GM13977 (cell line): ENCODE measurements around the gene IL26.

Experiments
- DNase-seq: peaks from one replicate; pipeline ENCODE4 v3.0.0; 2012; ENCODE audit warnings: low spot score
- in situ Hi-C: fragments of 300-500 bp; cut with MboI; formaldehyde crosslinking; loops from one replicate; pipeline ENCODE4 v1.12.0; 2022; ENCODE audit warnings: low sequenced_read_pairs, low pct_unique_long_range_greater_than_20kb, mixed read lengths, inconsistent platforms; ENCODE audit not compliant: unreplicated experiment
- TF ChIP-seq, protein P1 (sequence below): IDR thresholded peaks from 2 replicates; pipeline ENCODE4 v1.5.1; 2012; ENCODE audit warnings: mild to moderate bottlenecking, control low read depth; ENCODE audit not compliant: insufficient read depth; ENCODE audit errors: extremely low read depth, missing control alignments

IL26 gene, protein sequence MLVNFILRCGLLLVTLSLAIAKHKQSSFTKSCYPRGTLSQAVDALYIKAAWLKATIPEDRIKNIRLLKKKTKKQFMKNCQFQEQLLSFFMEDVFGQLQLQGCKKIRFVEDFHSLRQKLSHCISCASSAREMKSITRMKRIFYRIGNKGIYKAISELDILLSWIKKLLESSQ

DNA sequence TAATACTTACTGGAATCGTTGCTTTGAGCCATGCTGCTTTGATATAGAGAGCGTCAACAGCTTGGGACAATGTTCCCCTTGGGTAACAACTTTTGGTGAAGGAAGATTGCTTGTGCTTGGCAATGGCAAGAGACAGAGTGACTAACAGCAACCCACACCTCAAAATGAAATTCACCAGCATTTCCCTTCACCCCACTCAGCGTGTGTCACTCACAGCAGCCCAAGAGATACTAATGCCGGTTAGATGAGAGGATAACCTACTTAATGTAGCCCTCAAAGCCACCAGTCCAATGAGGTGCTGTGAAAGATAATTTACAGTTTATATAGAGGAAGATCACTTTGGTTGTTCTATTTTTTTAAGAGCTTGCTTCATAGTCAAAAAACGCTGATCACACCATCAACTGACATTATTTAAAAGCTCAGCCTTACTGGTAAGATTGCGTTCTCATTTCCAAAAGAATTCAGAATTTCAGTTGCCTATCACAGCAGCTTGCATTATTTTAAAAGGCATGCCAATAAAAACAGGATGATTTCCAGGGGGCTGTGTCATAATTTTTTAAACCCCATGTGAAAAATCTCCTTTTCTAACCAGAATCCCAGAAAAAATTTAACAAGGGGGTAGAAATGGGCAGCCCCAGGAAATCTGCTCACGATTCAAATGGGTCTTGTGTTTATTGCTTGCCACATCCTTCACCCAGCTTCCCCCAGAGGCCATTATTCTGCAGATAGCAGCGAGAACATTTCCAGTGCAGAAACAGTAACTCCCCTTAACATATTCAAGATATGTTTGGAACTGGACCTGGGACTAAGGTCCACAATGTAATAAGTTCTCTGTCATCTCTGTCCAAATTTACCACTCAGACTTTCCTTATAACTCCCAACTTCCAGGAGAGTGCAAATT, at the start of gene IL26:
IL26 (minus strand) TSS at position 235 of the 901 bp plus-strand sequence; CDS start at position 181, 54 bp downstream.
- TF ChIP-seq, protein P1, sequence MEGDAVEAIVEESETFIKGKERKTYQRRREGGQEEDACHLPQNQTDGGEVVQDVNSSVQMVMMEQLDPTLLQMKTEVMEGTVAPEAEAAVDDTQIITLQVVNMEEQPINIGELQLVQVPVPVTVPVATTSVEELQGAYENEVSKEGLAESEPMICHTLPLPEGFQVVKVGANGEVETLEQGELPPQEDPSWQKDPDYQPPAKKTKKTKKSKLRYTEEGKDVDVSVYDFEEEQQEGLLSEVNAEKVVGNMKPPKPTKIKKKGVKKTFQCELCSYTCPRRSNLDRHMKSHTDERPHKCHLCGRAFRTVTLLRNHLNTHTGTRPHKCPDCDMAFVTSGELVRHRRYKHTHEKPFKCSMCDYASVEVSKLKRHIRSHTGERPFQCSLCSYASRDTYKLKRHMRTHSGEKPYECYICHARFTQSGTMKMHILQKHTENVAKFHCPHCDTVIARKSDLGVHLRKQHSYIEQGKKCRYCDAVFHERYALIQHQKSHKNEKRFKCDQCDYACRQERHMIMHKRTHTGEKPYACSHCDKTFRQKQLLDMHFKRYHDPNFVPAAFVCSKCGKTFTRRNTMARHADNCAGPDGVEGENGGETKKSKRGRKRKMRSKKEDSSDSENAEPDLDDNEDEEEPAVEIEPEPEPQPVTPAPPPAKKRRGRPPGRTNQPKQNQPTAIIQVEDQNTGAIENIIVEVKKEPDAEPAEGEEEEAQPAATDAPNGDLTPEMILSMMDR, result no peak
- DNase-seq, result no peak
- in situ Hi-C loops, result loop anchor here (25.0 kb wide), 1 partner anchor 461 kb away; the partner anchor contains the start of gene NUP107

DNA sequence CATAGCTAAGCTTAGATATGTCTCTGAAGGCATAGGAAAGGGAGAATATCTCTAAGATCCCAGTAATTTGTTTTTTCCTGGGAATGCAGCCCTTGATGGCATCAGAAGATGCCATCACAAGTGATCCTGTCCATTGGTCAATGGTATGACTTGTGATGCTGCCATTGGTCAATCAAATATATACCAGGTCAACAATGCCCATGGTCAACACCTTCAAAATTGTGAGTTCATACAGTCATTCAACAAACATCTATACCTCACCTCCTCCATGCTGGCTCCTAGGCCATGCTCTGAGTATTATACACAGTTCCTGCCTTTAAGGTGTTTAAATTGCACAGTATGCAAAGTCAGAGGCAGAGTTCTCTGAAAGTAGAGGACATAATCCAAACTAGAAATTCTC, 47.1 kb upstream of the IL26 start:
- TF ChIP-seq, protein P1, result no peak
- no peak for DNase-seq
- in situ Hi-C loops, result no loop called here

DNA sequence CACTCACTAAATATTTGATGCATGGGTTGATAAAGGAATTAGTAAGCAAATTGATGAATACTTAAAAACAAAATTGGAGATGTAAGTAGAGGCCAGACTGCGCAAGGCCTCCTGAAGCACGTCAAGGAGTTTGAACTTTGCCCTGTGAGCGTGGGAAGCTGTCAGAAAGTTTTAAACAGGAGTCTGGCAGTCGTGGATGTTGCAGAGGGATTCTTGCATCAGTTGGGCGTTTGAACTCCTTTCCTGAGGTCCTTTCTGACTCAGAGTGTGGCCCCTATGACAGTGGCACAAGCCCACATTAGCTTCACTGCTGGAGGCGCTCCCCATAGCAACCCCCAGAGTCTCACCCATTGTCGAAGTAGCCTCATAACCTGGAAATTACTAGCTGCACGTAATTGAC, 45.7 kb upstream of the IL26 start:
- DNase-seq, result no peak
- TF ChIP-seq, protein P1, result no peak
- in situ Hi-C loops, result no loop called here

DNA sequence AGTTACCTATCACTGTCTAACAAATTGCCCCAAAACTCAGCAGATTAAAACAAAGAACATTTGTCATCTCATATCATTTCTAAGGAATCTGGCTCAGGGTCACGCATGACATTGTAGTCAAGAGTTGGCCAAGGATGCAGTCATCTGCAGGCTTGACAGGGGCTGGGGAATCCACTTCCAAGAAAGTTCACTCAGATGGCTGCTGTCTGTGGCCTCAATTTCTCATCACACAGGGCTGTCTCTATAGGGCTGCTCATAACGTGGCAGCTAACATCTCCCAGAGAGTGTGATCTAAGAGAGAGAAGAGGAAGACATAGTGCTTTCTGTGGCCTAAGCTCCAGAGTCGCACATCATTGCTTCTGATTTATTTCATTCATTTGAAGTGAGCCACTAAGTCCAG, 44.7 kb upstream of the IL26 start:
- in situ Hi-C loops, result no loop called here
- TF ChIP-seq, protein P1, result no peak
- DNase-seq, result no peak

DNA sequence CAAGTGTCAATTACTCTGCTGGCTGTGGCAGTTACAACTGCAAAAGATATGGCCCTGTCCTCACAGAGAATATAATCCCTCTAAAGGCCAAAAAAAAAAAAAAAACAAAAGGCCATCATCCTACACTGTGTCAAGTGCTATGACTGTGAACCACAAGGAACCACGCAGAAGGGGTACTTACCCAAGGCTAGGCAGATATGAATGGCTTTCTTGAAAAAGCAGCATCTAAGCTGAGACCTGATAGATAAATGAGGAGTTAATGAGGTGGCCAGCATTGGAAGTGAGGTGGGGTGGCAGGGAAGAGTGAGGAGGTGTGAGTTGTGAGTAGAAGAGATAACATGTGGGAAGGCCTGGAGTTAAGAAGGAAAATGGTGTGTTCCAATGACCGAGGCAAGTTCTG, 44.2 kb upstream of the IL26 start:
- in situ Hi-C loops, result no loop called here
- DNase-seq, result no peak
- TF ChIP-seq, protein P1, result no peak

DNA sequence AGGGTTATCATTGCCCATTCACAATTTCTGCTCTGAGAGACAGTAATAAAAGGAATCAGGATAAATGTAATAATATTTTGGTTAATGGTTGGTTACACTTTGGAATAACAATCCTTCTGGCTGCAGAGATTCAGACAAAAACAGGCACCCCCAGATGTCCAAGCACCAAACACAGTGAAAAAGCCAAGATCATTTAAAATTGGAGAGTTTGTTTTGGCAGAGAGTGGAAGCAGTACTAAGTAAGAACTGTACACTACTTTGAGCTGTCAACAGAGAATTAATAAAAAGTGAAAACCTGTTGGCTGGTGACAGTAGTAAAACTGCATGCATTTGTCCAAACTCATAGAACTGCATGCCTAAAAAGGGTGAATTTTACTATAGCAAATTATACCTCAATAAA, 43.4 kb upstream of the IL26 start:
- no peak for DNase-seq
- TF ChIP-seq, protein P1, result no peak
- in situ Hi-C loops, result no loop called here
